ENCODE results near the gene PPP1R13B. TPM values are rescaled to one million over a fixed set of nuclear protein-coding genes. Genes with fewer than 3 reads are reported as not detected.

PPP1R13B gene
- total RNA-seq, 2 donors from 2014 or later = 18.2 to 22.6 TPM

- ATAC-seq (no peak), DNase-seq (no peak)
- no peaks in the 10 kb centered on the region for H3K27me3 Mint-ChIP-seq
- H3K4me1 Mint-ChIP-seq = peaks cover 31% of the 10 kb centered on the region
- no peak overlapping the region for H3K27ac Mint-ChIP-seq
- peaks cover 3% of the 10 kb centered on the region for H3K36me3 Mint-ChIP-seq (ENCODE audit: low read depth)
- H3K9me3 ChIP-seq (ENCODE audit: control insufficient read depth, low read length, poor library complexity, severe bottlenecking) = no peaks in the 10 kb centered on the region
- peak overlapping the region; percentile 98 for H3K4me3 Mint-ChIP-seq
Observed at GRCh38 chr14:103714063-103714724, 133.2 kb downstream of the PPP1R13B start.

DNA sequence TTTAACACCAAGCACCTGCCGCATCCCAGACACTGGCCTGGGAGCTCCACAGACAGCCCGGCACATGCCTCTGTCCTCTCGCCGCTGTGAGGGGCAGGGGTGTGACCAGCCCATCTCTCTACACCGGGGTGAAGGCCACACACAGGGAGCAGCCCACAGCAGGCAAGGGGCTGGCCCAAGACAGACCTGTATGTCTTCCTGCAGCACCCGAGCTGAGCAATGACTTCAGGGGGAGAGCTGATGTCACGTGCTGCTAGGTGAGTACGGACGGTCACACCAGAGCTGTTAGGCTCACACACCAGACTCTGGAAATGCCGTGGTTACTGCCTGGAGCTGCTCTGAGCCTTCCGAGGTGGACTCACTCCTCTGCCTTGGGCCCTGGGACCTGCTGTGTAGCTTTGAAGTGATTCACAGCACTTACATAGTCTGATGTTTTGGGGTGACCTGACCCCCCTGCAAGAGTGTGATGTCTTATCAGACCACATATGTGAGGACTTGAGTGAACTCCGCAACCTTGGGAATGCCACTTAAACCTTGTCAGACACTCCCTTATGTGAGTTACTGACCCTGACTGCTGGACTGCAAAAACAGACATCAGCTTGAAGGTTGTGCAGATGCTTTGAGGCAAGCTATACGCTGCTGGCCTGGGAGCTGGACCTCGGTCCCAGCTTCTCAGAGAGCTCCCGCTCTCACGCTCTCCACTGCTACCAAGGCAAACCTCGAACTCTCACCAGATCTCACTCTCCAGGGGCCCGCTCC, 133.9 kb downstream of the PPP1R13B start:
- no peaks in the 10 kb centered on the region for H3K9me3 ChIP-seq (ENCODE audit: control insufficient read depth, low read length, poor library complexity, severe bottlenecking)
- H3K27me3 Mint-ChIP-seq = no peaks in the 10 kb centered on the region
- ATAC-seq (no peak), DNase-seq (no peak)
- H3K4me1 Mint-ChIP-seq = peaks cover 27% of the 10 kb centered on the region
- H3K27ac Mint-ChIP-seq = no peak overlapping the region
- peaks cover 3% of the 10 kb centered on the region for H3K36me3 Mint-ChIP-seq (ENCODE audit: low read depth)
- peak overlapping the region; percentile 15 for H3K4me3 Mint-ChIP-seq

GRCh38 chr14:103712633-103713247, 134.6 kb downstream of the PPP1R13B start:
- peaks cover 20% of the 10 kb centered on the region for H3K4me1 Mint-ChIP-seq
- DNase-seq = no peak
- no peak for ATAC-seq
- no peaks in the 10 kb centered on the region for H3K27me3 Mint-ChIP-seq
- no peaks in the 10 kb centered on the region for H3K9me3 ChIP-seq (ENCODE audit: control insufficient read depth, low read length, poor library complexity, severe bottlenecking)
- H3K36me3 Mint-ChIP-seq (ENCODE audit: low read depth) = peaks cover 3% of the 10 kb centered on the region
- H3K27ac Mint-ChIP-seq = no peak overlapping the region
- H3K4me3 Mint-ChIP-seq = no peak overlapping the region

GRCh38 chr14:103711516-103712431, 135.6 kb downstream of the PPP1R13B start:
- peaks cover 3% of the 10 kb centered on the region for H3K36me3 Mint-ChIP-seq (ENCODE audit: low read depth)
- no peaks in the 10 kb centered on the region for H3K27me3 Mint-ChIP-seq
- H3K27ac Mint-ChIP-seq = no peak overlapping the region
- DNase-seq (no peak), ATAC-seq (no peak)
- H3K9me3 ChIP-seq (ENCODE audit: control insufficient read depth, low read length, poor library complexity, severe bottlenecking) = no peaks in the 10 kb centered on the region
- peaks cover 15% of the 10 kb centered on the region for H3K4me1 Mint-ChIP-seq
- no peak overlapping the region for H3K4me3 Mint-ChIP-seq

DNA sequence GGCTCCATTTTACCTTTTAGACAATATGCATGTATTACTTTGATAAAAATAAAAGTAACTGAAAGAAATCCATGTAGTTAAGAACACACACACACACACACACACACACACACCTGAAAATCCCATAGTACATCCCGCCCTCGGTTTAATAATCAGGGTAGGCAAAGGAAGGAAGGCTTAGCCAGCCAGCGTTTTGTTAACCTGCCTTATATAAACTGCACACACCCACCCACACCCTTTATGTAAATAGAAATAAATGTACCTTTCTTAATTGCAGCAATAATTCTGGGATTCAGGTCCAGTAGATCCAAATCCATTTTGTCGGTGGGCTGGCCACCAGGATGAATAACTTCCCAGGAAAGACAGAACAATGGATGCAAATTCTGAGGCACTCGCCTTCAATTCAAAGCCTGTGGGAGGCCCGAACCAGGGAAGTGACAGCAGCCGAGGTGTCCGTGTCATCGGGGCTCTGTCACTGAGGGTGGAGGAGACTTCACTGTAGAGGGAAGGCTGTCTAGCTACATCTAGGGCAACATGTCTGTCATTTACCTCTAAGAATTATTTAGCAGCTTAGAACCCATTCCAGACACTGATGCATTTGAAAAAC, 136.5 kb downstream of the PPP1R13B start:
- ATAC-seq = no peak
- Mint-ChIP-seq H3K27me3 (no peaks in the 10 kb centered on the region), H3K4me3 (no peak overlapping the region), H3K36me3 (ENCODE audit: low read depth) (peaks cover 3% of the 10 kb centered on the region), H3K27ac (no peak overlapping the region), H3K4me1 (peaks cover 13% of the 10 kb centered on the region)
- no peak for DNase-seq
- H3K9me3 ChIP-seq (ENCODE audit: control insufficient read depth, low read length, poor library complexity, severe bottlenecking) = no peaks in the 10 kb centered on the region

DNA sequence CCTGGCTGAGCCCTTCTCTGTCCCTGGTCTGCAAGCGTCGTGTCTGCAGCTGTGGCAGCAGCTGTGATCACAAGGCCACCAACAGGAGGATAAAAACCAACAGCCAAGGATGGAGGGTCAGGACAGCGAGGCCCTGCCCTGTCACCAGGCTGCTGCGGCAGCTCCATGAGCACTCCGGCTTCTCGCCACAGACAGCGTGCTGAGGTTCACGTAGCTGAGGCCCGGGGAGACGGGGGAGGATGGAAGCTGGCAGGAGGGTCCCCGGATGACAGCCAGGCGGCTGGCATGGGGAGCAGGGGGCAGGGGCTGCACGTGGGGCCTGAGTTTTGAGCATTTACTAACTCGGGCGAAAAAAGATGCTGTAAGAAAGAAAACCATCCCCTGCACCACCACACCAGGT, 137.6 kb downstream of the PPP1R13B start:
- ATAC-seq = no peak
- Mint-ChIP-seq H3K4me1 (peaks cover 10% of the 10 kb centered on the region), H3K27ac (peak overlapping the region; percentile 84)

DNA sequence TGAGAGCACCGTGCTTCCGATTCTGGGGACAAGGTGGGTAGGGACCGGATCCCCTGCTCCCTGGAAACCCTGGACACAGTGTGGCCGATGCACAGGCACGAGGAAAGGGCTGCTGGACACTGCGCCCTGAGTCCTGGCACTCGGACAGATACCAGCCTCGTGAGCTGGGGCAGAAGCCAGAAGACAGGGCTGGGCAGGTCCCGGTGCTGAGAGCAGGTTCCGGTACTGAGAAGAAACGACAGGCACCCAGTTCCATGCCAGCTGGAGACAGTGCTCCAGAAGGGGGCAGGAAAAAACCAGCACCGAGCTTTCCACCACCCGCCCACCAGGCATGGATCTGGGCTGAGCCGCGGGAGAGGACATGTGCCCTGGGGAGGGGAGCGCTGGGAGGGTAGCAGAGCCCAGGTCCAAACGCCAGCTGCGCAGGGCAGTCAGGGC, 138.6 kb downstream of the PPP1R13B start:
- peaks cover 3% of the 10 kb centered on the region for H3K36me3 Mint-ChIP-seq (ENCODE audit: low read depth)
- no peak overlapping the region for H3K4me3 Mint-ChIP-seq
- H3K27me3 Mint-ChIP-seq = no peaks in the 10 kb centered on the region
- ATAC-seq = no peak
- H3K4me1 Mint-ChIP-seq = peaks cover 10% of the 10 kb centered on the region
- DNase-seq = no peak
- H3K9me3 ChIP-seq (ENCODE audit: control insufficient read depth, low read length, poor library complexity, severe bottlenecking) = no peaks in the 10 kb centered on the region
- peak overlapping the region; percentile 84 for H3K27ac Mint-ChIP-seq

More for the DNA sequence above, 137.6 kb downstream of the PPP1R13B start:
- no peaks in the 10 kb centered on the region for H3K36me3 Mint-ChIP-seq (ENCODE audit: low read depth)
- H3K27me3 Mint-ChIP-seq = no peaks in the 10 kb centered on the region
- no peak overlapping the region for H3K4me3 Mint-ChIP-seq
- no peak for DNase-seq
- H3K9me3 ChIP-seq (ENCODE audit: control insufficient read depth, low read length, poor library complexity, severe bottlenecking) = no peaks in the 10 kb centered on the region

GRCh38 chr14:103707329-103708263, 139.8 kb downstream of the PPP1R13B start:
- H3K4me3 Mint-ChIP-seq = peak overlapping the region; percentile 25
- ATAC-seq (no peak), DNase-seq (no peak)
- peaks cover 3% of the 10 kb centered on the region for H3K36me3 Mint-ChIP-seq (ENCODE audit: low read depth)
- H3K27ac Mint-ChIP-seq = no peak overlapping the region
- no peaks in the 10 kb centered on the region for H3K9me3 ChIP-seq (ENCODE audit: control insufficient read depth, low read length, poor library complexity, severe bottlenecking)
- H3K27me3 Mint-ChIP-seq = no peaks in the 10 kb centered on the region
- H3K4me1 Mint-ChIP-seq = peaks cover 11% of the 10 kb centered on the region

- no peak overlapping the region for H3K27ac Mint-ChIP-seq
- ATAC-seq = no peak
- peaks cover 11% of the 10 kb centered on the region for H3K4me1 Mint-ChIP-seq
- no peaks in the 10 kb centered on the region for H3K27me3 Mint-ChIP-seq
- peaks cover 3% of the 10 kb centered on the region for H3K36me3 Mint-ChIP-seq (ENCODE audit: low read depth)
- H3K4me3 Mint-ChIP-seq = no peak overlapping the region
- no peak for DNase-seq
- H3K9me3 ChIP-seq (ENCODE audit: control insufficient read depth, low read length, poor library complexity, severe bottlenecking) = no peaks in the 10 kb centered on the region
Observed at GRCh38 chr14:103706551-103707328, 140.6 kb downstream of the PPP1R13B start.

DNA sequence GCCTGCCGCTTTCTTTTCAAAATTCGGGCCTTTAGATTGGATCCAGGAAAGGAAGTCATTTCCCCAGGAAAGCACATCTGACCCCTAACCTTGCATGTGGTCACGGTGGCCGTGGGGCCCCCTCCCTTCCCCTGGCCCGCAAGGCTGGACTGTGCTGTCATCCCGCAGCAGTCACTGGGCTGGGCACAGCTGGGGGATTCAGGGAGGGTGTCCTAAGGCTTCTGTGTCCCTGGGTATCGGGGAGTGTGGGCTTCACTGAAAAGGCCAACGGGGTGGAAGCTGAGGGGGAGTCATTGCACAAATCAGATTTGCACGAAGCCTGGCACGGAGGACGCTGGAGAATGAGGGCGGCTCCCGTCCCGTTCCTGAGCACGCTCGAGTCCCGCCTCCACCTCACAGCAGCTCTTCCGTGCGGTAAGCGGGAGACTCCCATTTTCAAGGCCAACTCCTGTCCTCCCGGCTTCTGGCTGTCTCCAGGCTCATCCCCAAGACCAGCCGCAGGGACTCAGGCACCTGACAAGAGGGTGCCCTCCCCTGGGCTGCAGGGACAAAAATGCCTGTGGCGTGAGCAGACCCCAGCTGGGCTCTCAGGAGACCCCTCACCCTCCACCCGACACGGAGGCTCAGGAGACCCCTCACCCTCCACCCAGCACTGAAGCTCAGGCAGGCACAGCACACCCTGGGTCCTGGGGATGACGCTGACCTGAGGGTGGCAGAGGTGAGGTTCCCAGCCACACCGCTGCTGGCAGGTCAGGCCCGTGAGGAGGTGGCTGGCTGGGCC, 141.7 kb downstream of the PPP1R13B start:
- ATAC-seq = no peak
- Mint-ChIP-seq H3K4me3 (no peak overlapping the region), H3K27me3 (no peaks in the 10 kb centered on the region), H3K4me1 (peaks cover 9% of the 10 kb centered on the region), H3K36me3 (ENCODE audit: low read depth) (peaks cover 3% of the 10 kb centered on the region), H3K27ac (no peak overlapping the region)
- DNase-seq = no peak
- H3K9me3 ChIP-seq (ENCODE audit: control insufficient read depth, low read length, poor library complexity, severe bottlenecking) = no peaks in the 10 kb centered on the region

- Mint-ChIP-seq H3K36me3 (ENCODE audit: low read depth) (peaks cover 3% of the 10 kb centered on the region), H3K4me1 (peaks cover 9% of the 10 kb centered on the region), H3K27me3 (no peaks in the 10 kb centered on the region), H3K27ac (no peak overlapping the region), H3K4me3 (no peak overlapping the region)
- ATAC-seq = no peak
- no peak for DNase-seq
- no peaks in the 10 kb centered on the region for H3K9me3 ChIP-seq (ENCODE audit: control insufficient read depth, low read length, poor library complexity, severe bottlenecking)
Observed at GRCh38 chr14:103705118-103705503, 142.3 kb downstream of the PPP1R13B start.
